SU-DHL-6 (cell line): ENCODE results near the gene FOXS1.

Experiments used
- H2AFZ ChIP-seq: fragments of 200-600 bp; sonication (generic); 2 replicates; pipeline ENCODE4 v1.6.1; 2014; ENCODE audit warnings: low read depth, mild to moderate bottlenecking, moderate library complexity, mixed read lengths, antibody characterized with exemption, low read length; ENCODE audit not compliant: severe bottlenecking
- H3F3A ChIP-seq: fragments of 200-600 bp; shearing (Covaris generic); 2 replicates; pipeline ENCODE4 v1.6.0; 2016; ENCODE audit warnings: antibody characterized with exemption, mild to moderate bottlenecking; ENCODE audit not compliant: insufficient read depth
- H3K27ac ChIP-seq: fragments of 200-600 bp; sonication (generic); 2 replicates; pipeline ENCODE4 v1.5.1; 2016; ENCODE audit warnings: low read depth, mild to moderate bottlenecking, low read length, moderate library complexity, mixed read lengths
- H3K27me3 ChIP-seq: fragments of 200-600 bp; sonication (generic), shearing (Covaris generic); 2 replicates; pipeline ENCODE4 v1.6.0; 2014; ENCODE audit warnings: mild to moderate bottlenecking, low read length
- H3K36me3 ChIP-seq: fragments of 200-600 bp; sonication (generic); 2 replicates; pipeline ENCODE4 v1.6.1; 2014; ENCODE audit warnings: mild to moderate bottlenecking, low read length, mixed read lengths
- H3K4me2 ChIP-seq: fragments of 300-600, 200-600 bp; shearing (Covaris generic), sonication (generic); 2 replicates; pipeline ENCODE4 v1.6.0; 2014; ENCODE audit warnings: low read length, low read depth, mild to moderate bottlenecking; ENCODE audit not compliant: poor library complexity, severe bottlenecking
- H3K4me3 ChIP-seq: fragments of 200-600 bp; sonication (generic); 2 replicates; pipeline ENCODE4 v1.5.1; 2014; ENCODE audit warnings: antibody characterized with exemption, low read length, mild to moderate bottlenecking, mixed read lengths; ENCODE audit not compliant: insufficient read depth, poor library complexity, severe bottlenecking
- H3K79me2 ChIP-seq: fragments of 200-600 bp; sonication (generic); 2 replicates; pipeline ENCODE4 v1.6.1; 2014; ENCODE audit warnings: mild to moderate bottlenecking, low read length, moderate library complexity; ENCODE audit not compliant: insufficient read depth
- H3K9ac ChIP-seq: fragments of 200-600 bp; sonication (generic); 2 replicates; pipeline ENCODE4 v1.7.0; 2014; ENCODE audit warnings: mild to moderate bottlenecking, low read length
- H3K9me2 ChIP-seq: fragments of 200-600 bp; sonication (generic); replicated peaks from 2 replicates; pipeline ENCODE4 v1.6.1; 2014; ENCODE audit warnings: low read length; ENCODE audit not compliant: insufficient read depth
- H3K9me3 ChIP-seq: fragments of 200-600 bp; sonication (generic); 2 replicates; pipeline ENCODE4 v1.6.1; 2014; ENCODE audit warnings: low read length, mixed read lengths; ENCODE audit not compliant: insufficient read depth
- H4K20me1 ChIP-seq: fragments of 200-600 bp; sonication (generic); 2 replicates; pipeline ENCODE4 v1.6.1; 2014; ENCODE audit warnings: low read depth, mild to moderate bottlenecking, antibody characterized with exemption, low read length, moderate library complexity, mixed read lengths
- EZH2phosphoT487 ChIP-seq: fragments of 200-600 bp; sonication (generic), shearing (Covaris generic); conservative IDR thresholded peaks from 2 replicates; pipeline ENCODE4 v1.6.1; 2018; ENCODE audit warnings: mild to moderate bottlenecking, antibody characterized with exemption, low read length, moderate library complexity, mixed read lengths
- TF ChIP-seq, protein P1 (sequence below): fragments of 200-600 bp; sonication (generic); IDR thresholded peaks from one replicate; pipeline ENCODE4 v1.5.1; 2017; ENCODE audit warnings: antibody characterized with exemption, mild to moderate bottlenecking, low read length, moderate library complexity; ENCODE audit not compliant: insufficient read depth, poor library complexity, severe bottlenecking

The FOXS1 gene

GRCh38 chr20:31881945-31882344 lies 36.5 kb upstream of the FOXS1 start:
- Histone ChIP-seq H3K79me2 (no peaks in the 10 kb centered on the region), H3K9me3 (no peaks in the 10 kb centered on the region), H3K4me3 (no peak overlapping the region), H4K20me1 (no peaks in the 10 kb centered on the region), H3K36me3 (no peaks in the 10 kb centered on the region), H3K9ac (no peak overlapping the region), H3K27ac (no peak overlapping the region), H2AFZ (peak overlapping the region; percentile 60), H3K27me3 (no peaks in the 10 kb centered on the region), H3F3A (no peaks in the 10 kb centered on the region; the same call in 1 of the 2 replicates), H3K4me2 (no peak overlapping the region), H3K9me2 (no peaks in the 10 kb centered on the region)
- TF ChIP-seq, protein P1, sequence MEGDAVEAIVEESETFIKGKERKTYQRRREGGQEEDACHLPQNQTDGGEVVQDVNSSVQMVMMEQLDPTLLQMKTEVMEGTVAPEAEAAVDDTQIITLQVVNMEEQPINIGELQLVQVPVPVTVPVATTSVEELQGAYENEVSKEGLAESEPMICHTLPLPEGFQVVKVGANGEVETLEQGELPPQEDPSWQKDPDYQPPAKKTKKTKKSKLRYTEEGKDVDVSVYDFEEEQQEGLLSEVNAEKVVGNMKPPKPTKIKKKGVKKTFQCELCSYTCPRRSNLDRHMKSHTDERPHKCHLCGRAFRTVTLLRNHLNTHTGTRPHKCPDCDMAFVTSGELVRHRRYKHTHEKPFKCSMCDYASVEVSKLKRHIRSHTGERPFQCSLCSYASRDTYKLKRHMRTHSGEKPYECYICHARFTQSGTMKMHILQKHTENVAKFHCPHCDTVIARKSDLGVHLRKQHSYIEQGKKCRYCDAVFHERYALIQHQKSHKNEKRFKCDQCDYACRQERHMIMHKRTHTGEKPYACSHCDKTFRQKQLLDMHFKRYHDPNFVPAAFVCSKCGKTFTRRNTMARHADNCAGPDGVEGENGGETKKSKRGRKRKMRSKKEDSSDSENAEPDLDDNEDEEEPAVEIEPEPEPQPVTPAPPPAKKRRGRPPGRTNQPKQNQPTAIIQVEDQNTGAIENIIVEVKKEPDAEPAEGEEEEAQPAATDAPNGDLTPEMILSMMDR, result no peak
- no peak for TF ChIP-seq EZH2phosphoT487

GRCh38 chr20:31879143-31879987 lies 34.0 kb upstream of the FOXS1 start:
- TF ChIP-seq EZH2phosphoT487, result no peak
- TF ChIP-seq, protein P1, result no peak
- Histone ChIP-seq H3K9me3 (no peaks in the 10 kb centered on the region), H3F3A (no peaks in the 10 kb centered on the region; the same call in 1 of the 2 replicates), H3K9me2 (no peaks in the 10 kb centered on the region), H3K4me3 (peak overlapping the region; percentile 51), H4K20me1 (no peaks in the 10 kb centered on the region), H3K79me2 (no peaks in the 10 kb centered on the region), H3K4me2 (peak overlapping the region; percentile 83), H3K9ac (peak overlapping the region; percentile 59), H3K27me3 (no peaks in the 10 kb centered on the region), H3K27ac (no peak overlapping the region), H2AFZ (peak overlapping the region; percentile 71), H3K36me3 (no peaks in the 10 kb centered on the region)

GRCh38 chr20:31877684-31878083 lies 32.3 kb upstream of the FOXS1 start:
- Histone ChIP-seq H3K79me2 (no peaks in the 10 kb centered on the region), H2AFZ (no peak overlapping the region), H4K20me1 (no peaks in the 10 kb centered on the region), H3F3A (no peaks in the 10 kb centered on the region; the same call in 1 of the 2 replicates), H3K27me3 (no peaks in the 10 kb centered on the region), H3K4me3 (no peak overlapping the region), H3K27ac (no peak overlapping the region), H3K9ac (no peak overlapping the region), H3K9me3 (no peaks in the 10 kb centered on the region), H3K4me2 (no peak overlapping the region), H3K9me2 (no peaks in the 10 kb centered on the region), H3K36me3 (no peaks in the 10 kb centered on the region)
- TF ChIP-seq EZH2phosphoT487, result no peak
- TF ChIP-seq, protein P1, result no peak
